SK-N-SH (cell line): ENCODE measurements around the gene FGD4. TPM values are rescaled to one million over a fixed set of nuclear protein-coding genes. Genes with fewer than 3 reads are reported as not detected.

Experiments
- CTCF ChIA-PET: fragments of 300-600, 350-600 bp; formaldehyde crosslinking; extraction: SDS; loops from one replicate; lab custom pipeline; 2021; lab: Yijun Ruan, JAX
- POLR2A ChIA-PET: fragments of 350-600 bp; sonication (Branson Sonifier 250); formaldehyde crosslinking; extraction: SDS; loops from one replicate; lab custom pipeline; 2020; ENCODE audit warnings: antibody characterized with exemption, inconsistent platforms; lab: Yijun Ruan, JAX
- DNase-seq: peaks from one replicate; pipeline ENCODE4 v3.0.0; 2012
- H2AFZ ChIP-seq: fragments of 200-600 bp; sonication (generic); 2 replicates; pipeline ENCODE4 v1.8.1; 2016; ENCODE audit warnings: antibody characterized with exemption, mild to moderate bottlenecking, low read depth
- H3F3A ChIP-seq: fragments of 200-600 bp; sonication (generic); replicated peaks from 2 replicates; pipeline ENCODE3; 2016; ENCODE audit warnings: antibody characterized with exemption, mild to moderate bottlenecking; ENCODE audit not compliant: insufficient read depth
- H3K27ac ChIP-seq, 2 experiments: fragments of 200-500 bp in 1 of 2; fragments of 200-600 bp in 1 of 2; sonication (Bioruptor generic) in 1 of 2; sonication (generic), shearing (Covaris generic) in 1 of 2; 2 replicates each; pipeline versions ENCODE4 v1.5.1 to v1.6.1; 2014 to 2016; ENCODE audit warnings: low read depth in 2 of 2, inconsistent platforms in 1 of 2, low read length in 1 of 2, mild to moderate bottlenecking in 1 of 2, mixed read lengths in 1 of 2
- H3K27me3 ChIP-seq: fragments of 200-600 bp; sonication (generic), shearing (Covaris generic); 2 replicates; pipeline ENCODE4 v1.6.1; 2016; ENCODE audit warnings: mixed run types; ENCODE audit not compliant: insufficient read depth
- H3K36me3 ChIP-seq, 2 experiments: fragments of 200-500 bp in 1 of 2; fragments of 200-600 bp in 1 of 2; sonication (Bioruptor generic) in 1 of 2; sonication (generic) in 1 of 2; replicated peaks in 1 of 2; 2 replicates each; pipeline versions ENCODE3 to v1.5.1; 2014 to 2016; ENCODE audit warnings: low read length in 1 of 2, mild to moderate bottlenecking in 1 of 2; ENCODE audit not compliant: insufficient read depth in 2 of 2, control insufficient read depth in 1 of 2
- H3K4me1 ChIP-seq, 2 experiments: fragments of 200-500 bp in 1 of 2; fragments of 200-600 bp in 1 of 2; sonication (Bioruptor generic) in 1 of 2; sonication (generic), shearing (Covaris generic) in 1 of 2; 2 replicates each; pipeline versions ENCODE4 v1.5.1 to v1.6.1; 2014 to 2016; ENCODE audit warnings: low read depth in 1 of 2, low read length in 1 of 2, mixed run types in 1 of 2; ENCODE audit not compliant: insufficient read depth in 2 of 2, control insufficient read depth in 1 of 2
- H3K4me2 ChIP-seq: fragments of 200-600 bp; sonication (generic), shearing (Covaris generic); 2 replicates; pipeline ENCODE4 v1.6.1; 2017; ENCODE audit warnings: mixed run types
- H3K4me3 ChIP-seq, 2 experiments: fragments of 200-500 bp in 1 of 2; fragments of 200-600 bp in 1 of 2; sonication (Bioruptor generic) in 1 of 2; sonication (generic), shearing (Covaris generic) in 1 of 2; 2 replicates each; pipeline versions ENCODE4 v1.5.1 to v1.8.1; 2014 to 2016; ENCODE audit warnings: low read depth in 2 of 2, inconsistent platforms in 1 of 2, low read length in 1 of 2, mild to moderate bottlenecking in 1 of 2, mixed read lengths in 1 of 2, moderate library complexity in 1 of 2
- H3K79me2 ChIP-seq: fragments of 200-600 bp; sonication (generic); 2 replicates; pipeline ENCODE4 v1.8.1; 2017; ENCODE audit warnings: mild to moderate bottlenecking; ENCODE audit not compliant: insufficient read depth
- H3K9ac ChIP-seq: fragments of 200-600 bp; sonication (generic); 2 replicates; pipeline ENCODE4 v1.6.1; 2017; ENCODE audit warnings: mixed run types
- H3K9me2 ChIP-seq: fragments of 200-600 bp; sonication (generic); 2 replicates; pipeline ENCODE4 v1.6.1; 2017; ENCODE audit warnings: mixed run types
- H3K9me3 ChIP-seq: fragments of 200-600 bp; sonication (generic); 2 replicates; pipeline ENCODE4 v1.6.1; 2017; ENCODE audit warnings: mixed run types, mild to moderate bottlenecking, moderate library complexity
- H4K20me1 ChIP-seq: fragments of 200-600 bp; sonication (generic); 2 replicates; pipeline ENCODE4 v1.6.1; 2017; ENCODE audit warnings: mild to moderate bottlenecking, mixed run types; ENCODE audit not compliant: insufficient read depth
- CHD2 ChIP-seq: fragments of 150-350 bp; IDR thresholded peaks from 2 replicates; pipeline ENCODE4 v1.6.1; 2018; ENCODE audit warnings: low read length; ENCODE audit not compliant: partially characterized antibody
- FOXM1 ChIP-seq: IDR thresholded peaks from 2 replicates; pipeline ENCODE4 v1.4.0; 2012; ENCODE audit warnings: low read depth, mild to moderate bottlenecking
- GATA2 ChIP-seq: sonication (generic); formaldehyde crosslinking; IDR thresholded peaks from 2 replicates; pipeline ENCODE4 v1.5.0; 2020; ENCODE audit warnings: mild to moderate bottlenecking, missing genetic modification reagents
- IRF3 ChIP-seq: fragments of 150-350 bp; IDR thresholded peaks from 2 replicates; pipeline ENCODE4 v1.6.1; 2016; ENCODE audit warnings: mild to moderate bottlenecking, low read depth, low read length
- MEF2A ChIP-seq: IDR thresholded peaks from 2 replicates; pipeline ENCODE4 v1.4.0; 2012; ENCODE audit warnings: low read depth, borderline replicate concordance
- RAD21 ChIP-seq: IDR thresholded peaks from 2 replicates; pipeline ENCODE4 v1.6.1; 2012; ENCODE audit warnings: mild to moderate bottlenecking, low read length
- RFX5 ChIP-seq: IDR thresholded peaks from 2 replicates; pipeline ENCODE4 v1.6.1; 2012; ENCODE audit warnings: mild to moderate bottlenecking, improper control_type of control experiment, low read length
- RXRA ChIP-seq: IDR thresholded peaks from 2 replicates; pipeline ENCODE4 v1.4.0; 2012; ENCODE audit warnings: low read depth, mild to moderate bottlenecking, borderline replicate concordance
- SMC3 ChIP-seq: IDR thresholded peaks from 2 replicates; pipeline ENCODE4 v1.6.1; 2012; ENCODE audit warnings: low read depth, low read length, improper control_type of control experiment
- TAF1 ChIP-seq: IDR thresholded peaks from 2 replicates; pipeline ENCODE4 v1.6.1; 2012; ENCODE audit warnings: low read depth, mild to moderate bottlenecking, low read length, moderate library complexity, borderline replicate concordance
- USF1 ChIP-seq: IDR thresholded peaks from 2 replicates; pipeline ENCODE4 v1.4.0; 2012; ENCODE audit warnings: low read depth, borderline replicate concordance
- WGBS: methylation state at CpG from one replicate; pipeline ENCODE4 v1.1.6; 2017; ENCODE audit warnings: low lambda C conversion rate; 5-methylcytosine and 5-hydroxymethylcytosine counted together
- polyA plus RNA-seq, 3 experiments: library from polyadenylated mRNA; depleted of rRNA; stranded (reverse); fragments of >200 nt; gene quantifications; 2 replicates each; pipeline ENCODE4 v1.2.3, GENCODE V29; 2012

FGD4 gene
- polyA plus RNA-seq, 1 of the 3 experiments (the other 2 are of a cell fraction): 0.26 TPM

- Histone ChIP-seq H3K9me2 (no peaks in the 10 kb centered on the region), H3K4me1 (peaks cover 0 to 5% of the 10 kb centered on the region in 2 experiments; a peak in 1 of 4 replicates), H3K9me3 (no peaks in the 10 kb centered on the region), H3K27me3 (no peaks in the 10 kb centered on the region), H3K36me3 (no peaks in the 10 kb centered on the region), H2AFZ (no peak overlapping the region), H3K4me2 (no peak overlapping the region), H3K27ac (no peak overlapping the region), H3F3A (no peaks in the 10 kb centered on the region), H4K20me1 (no peaks in the 10 kb centered on the region), H3K9ac (no peak overlapping the region), H3K4me3 (no peak overlapping the region), H3K79me2 (no peaks in the 10 kb centered on the region)
- POLR2A ChIA-PET: no interaction called here
- no peak for DNase-seq
- TF ChIP-seq RXRA (no peak), RAD21 (no peak), USF1 (no peak), SMC3 (no peak)
- 80% methylated on average over 1 of the region's 1 CpG for WGBS
- CTCF ChIA-PET: interaction anchor here (0.8 to 1.7 kb wide), 2 partner anchors 127 to 200 kb away, joined by 3 to 6 read pairs; no protein-coding TSS in a partner anchor
Measured at GRCh38 chr12:32471591-32472001, 72.2 kb downstream of the FGD4 start.

DNA sequence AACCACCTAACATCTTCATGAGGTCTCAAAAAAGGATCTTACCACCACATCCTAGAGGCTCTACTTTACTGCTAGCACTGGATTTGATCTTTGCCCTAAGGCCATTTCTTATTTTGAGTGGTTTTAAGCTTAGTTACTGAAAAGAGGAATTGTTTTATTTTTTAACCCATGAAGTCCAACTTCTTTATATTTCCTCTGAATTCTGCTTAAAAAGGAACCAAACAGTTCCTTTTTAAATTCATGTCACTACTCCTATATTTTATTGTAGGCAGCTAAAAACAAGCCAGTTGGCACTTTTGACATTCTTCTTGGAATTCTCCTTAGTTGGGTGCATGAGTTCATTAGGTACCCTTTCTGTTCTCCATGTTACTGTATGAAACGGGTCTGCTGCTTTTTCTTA is 76.4 kb downstream of the FGD4 start:
- no peaks in the 10 kb centered on the region for H3K36me3 ChIP-seq
- H3K4me1 ChIP-seq: peaks cover 0 to 12% of the 10 kb centered on the region in 2 experiments; a peak in 2 of 4 replicates
- H3F3A ChIP-seq: no peaks in the 10 kb centered on the region
- no peaks in the 10 kb centered on the region for H3K9me3 ChIP-seq
- DNase-seq: no peak
- no peaks in the 10 kb centered on the region for H3K79me2 ChIP-seq
- CTCF ChIA-PET: interaction anchor here (1.3 to 3.4 kb wide), 4 partner anchors 14 to 196 kb away, joined by 3 to 17 read pairs (median 8); no protein-coding TSS in a partner anchor
- TF ChIP-seq TAF1 (no peak), SMC3 (no peak), FOXM1 (no peak), IRF3 (no peak), CHD2 (no peak), USF1 (no peak), RAD21 (no peak), GATA2 (CRISPR knock-in tag) (no peak), RFX5 (no peak), MEF2A (no peak)
- H3K9ac ChIP-seq: no peak overlapping the region
- no peak overlapping the region for H2AFZ ChIP-seq
- H3K9me2 ChIP-seq: no peaks in the 10 kb centered on the region
- no peaks in the 10 kb centered on the region for H3K27me3 ChIP-seq
- no peak overlapping the region for H3K4me3 ChIP-seq
- no peaks in the 10 kb centered on the region for H4K20me1 ChIP-seq
- POLR2A ChIA-PET: no interaction called here
- peak overlapping the region in 1 of 2 experiments; percentile 71; a peak in 1 of 4 replicates for H3K27ac ChIP-seq
- H3K4me2 ChIP-seq: no peak overlapping the region
- WGBS: 58% methylated on average over 1 of the region's 1 CpG
